Breast epithelium (tissue), 3 donors: ENCODE data around the gene BTNL2.

Source experiments
- POLR2A ChIP-seq: fragments of 450-650 bp; IDR thresholded peaks from one replicate; pipeline ENCODE4 v1.6.1; 2016; ENCODE audit warnings: antibody characterized with exemption, mild to moderate bottlenecking, moderate library complexity
- POLR2AphosphoS5 ChIP-seq, 3 donors: sonication (generic); formaldehyde crosslinking; IDR thresholded peaks; one replicate each; pipeline ENCODE4 v1.6.1; 2017; ENCODE audit warnings: antibody characterized with exemption in 3 of 3
- TF ChIP-seq, protein P1 (sequence below), 3 donors: fragments of 450-650 bp; IDR thresholded peaks; one replicate each; pipeline ENCODE4 v1.5.1; 2016 to 2017; ENCODE audit warnings: antibody characterized with exemption in 3 of 3, mild to moderate bottlenecking in 3 of 3, moderate library complexity in 3 of 3

DNA sequence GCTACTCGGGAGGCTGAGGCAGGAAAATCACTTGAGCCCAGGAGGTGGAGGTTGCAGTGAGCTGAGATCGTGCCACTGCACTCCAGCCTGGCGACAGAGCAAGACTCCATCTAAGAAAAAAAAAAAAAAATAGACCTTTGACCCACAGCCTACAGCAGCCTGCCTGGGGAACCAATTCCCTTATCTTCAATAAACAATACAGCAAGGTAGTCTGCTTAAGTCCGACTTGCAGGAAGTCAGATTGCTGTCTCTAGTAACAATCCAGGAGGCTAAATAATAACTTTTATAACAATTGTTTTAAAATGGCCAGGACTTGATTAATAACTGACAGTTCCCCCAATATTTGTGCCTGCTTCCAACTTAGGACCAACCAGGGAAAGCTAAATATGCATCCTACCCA is 19.4 kb upstream of the BTNL2 start:
- TF ChIP-seq POLR2AphosphoS5 (IDR thresholded peaks at IDR 0.05) (no peak), POLR2A (no peak)
- TF ChIP-seq, protein P1, sequence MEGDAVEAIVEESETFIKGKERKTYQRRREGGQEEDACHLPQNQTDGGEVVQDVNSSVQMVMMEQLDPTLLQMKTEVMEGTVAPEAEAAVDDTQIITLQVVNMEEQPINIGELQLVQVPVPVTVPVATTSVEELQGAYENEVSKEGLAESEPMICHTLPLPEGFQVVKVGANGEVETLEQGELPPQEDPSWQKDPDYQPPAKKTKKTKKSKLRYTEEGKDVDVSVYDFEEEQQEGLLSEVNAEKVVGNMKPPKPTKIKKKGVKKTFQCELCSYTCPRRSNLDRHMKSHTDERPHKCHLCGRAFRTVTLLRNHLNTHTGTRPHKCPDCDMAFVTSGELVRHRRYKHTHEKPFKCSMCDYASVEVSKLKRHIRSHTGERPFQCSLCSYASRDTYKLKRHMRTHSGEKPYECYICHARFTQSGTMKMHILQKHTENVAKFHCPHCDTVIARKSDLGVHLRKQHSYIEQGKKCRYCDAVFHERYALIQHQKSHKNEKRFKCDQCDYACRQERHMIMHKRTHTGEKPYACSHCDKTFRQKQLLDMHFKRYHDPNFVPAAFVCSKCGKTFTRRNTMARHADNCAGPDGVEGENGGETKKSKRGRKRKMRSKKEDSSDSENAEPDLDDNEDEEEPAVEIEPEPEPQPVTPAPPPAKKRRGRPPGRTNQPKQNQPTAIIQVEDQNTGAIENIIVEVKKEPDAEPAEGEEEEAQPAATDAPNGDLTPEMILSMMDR (IDR thresholded peaks at IDR 0.05): no peak
